Liver (tissue), 3 donors: ENCODE results near the gene GNB5.

ENCODE experiments used
- EGR1 ChIP-seq, 2 donors: IDR thresholded peaks; 2 replicates each; pipeline ENCODE4 v1.6.1; 2016 to 2018; ENCODE audit warnings: antibody characterized with exemption in 2 of 2, low read depth in 2 of 2
- FOXA1 ChIP-seq: IDR thresholded peaks from 2 replicates; pipeline ENCODE4 v1.6.1; 2016; ENCODE audit warnings: antibody characterized with exemption
- GABPA ChIP-seq, 2 donors: IDR thresholded peaks in 1 of 2; conservative IDR thresholded peaks in 1 of 2; 2 replicates each; pipeline ENCODE4 v1.6.1; 2016; ENCODE audit warnings: antibody characterized with exemption in 2 of 2, mild to moderate bottlenecking in 1 of 2, moderate library complexity in 1 of 2
- HNF4G ChIP-seq: IDR thresholded peaks from 2 replicates; pipeline ENCODE4 v1.6.1; 2016; ENCODE audit warnings: antibody characterized with exemption
- JUND ChIP-seq, 2 donors: IDR thresholded peaks; 2 replicates each; pipeline ENCODE4 v1.6.1; 2016; ENCODE audit warnings: antibody characterized with exemption in 2 of 2
- RAD21 ChIP-seq, 2 donors: IDR thresholded peaks; 2 replicates each; pipeline ENCODE4 v1.6.1; 2016; ENCODE audit warnings: antibody characterized with exemption in 2 of 2, mild to moderate bottlenecking in 2 of 2
- TF ChIP-seq, protein P1 (sequence below): fragments of 150-350 bp; IDR thresholded peaks from 2 replicates; pipeline ENCODE4 v1.5.1; 2017; ENCODE audit warnings: improper control_type of control experiment, low read depth, low read length; ENCODE audit not compliant: missing input control
- TF ChIP-seq, protein P2 (sequence below): IDR thresholded peaks from 2 replicates; pipeline ENCODE4 v1.6.1; 2016; ENCODE audit warnings: antibody characterized with exemption
- TF ChIP-seq, protein P3 (sequence below): IDR thresholded peaks from 2 replicates; pipeline ENCODE4 v1.6.1; 2016; ENCODE audit warnings: antibody characterized with exemption
- donor health status: healthy.
- donor health status: healthy.

DNA sequence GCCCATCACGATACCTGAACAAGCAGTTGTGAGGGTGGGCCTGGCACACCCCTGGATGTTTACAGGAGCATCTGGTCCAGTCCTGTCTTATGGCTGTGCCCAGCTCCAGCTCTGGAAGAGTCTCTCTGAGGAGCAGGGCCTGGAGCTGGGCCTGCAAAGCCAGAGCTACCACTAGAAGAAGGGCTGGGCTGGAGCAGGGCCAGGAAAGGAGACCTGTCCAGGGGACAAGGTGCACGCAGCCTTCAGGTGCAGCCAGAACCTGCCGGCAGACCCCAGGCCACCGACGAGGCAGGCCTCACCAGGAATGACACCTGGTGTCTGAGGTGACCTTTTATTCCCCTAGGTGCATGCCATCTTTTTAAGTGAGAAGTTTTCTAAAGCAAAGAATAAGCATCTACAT, 70.2 kb downstream of the GNB5 start:
- TF ChIP-seq, protein P1, sequence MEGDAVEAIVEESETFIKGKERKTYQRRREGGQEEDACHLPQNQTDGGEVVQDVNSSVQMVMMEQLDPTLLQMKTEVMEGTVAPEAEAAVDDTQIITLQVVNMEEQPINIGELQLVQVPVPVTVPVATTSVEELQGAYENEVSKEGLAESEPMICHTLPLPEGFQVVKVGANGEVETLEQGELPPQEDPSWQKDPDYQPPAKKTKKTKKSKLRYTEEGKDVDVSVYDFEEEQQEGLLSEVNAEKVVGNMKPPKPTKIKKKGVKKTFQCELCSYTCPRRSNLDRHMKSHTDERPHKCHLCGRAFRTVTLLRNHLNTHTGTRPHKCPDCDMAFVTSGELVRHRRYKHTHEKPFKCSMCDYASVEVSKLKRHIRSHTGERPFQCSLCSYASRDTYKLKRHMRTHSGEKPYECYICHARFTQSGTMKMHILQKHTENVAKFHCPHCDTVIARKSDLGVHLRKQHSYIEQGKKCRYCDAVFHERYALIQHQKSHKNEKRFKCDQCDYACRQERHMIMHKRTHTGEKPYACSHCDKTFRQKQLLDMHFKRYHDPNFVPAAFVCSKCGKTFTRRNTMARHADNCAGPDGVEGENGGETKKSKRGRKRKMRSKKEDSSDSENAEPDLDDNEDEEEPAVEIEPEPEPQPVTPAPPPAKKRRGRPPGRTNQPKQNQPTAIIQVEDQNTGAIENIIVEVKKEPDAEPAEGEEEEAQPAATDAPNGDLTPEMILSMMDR, result no peak
- TF ChIP-seq HNF4G (no peak), JUND (IDR thresholded peaks at IDR 0.05) (no peak), EGR1 (IDR thresholded peaks at IDR 0.05; ENCODE audit: low read depth in 2 of 2) (no peak), RAD21 (IDR thresholded peaks at IDR 0.05) (no peak), GABPA (IDR thresholded peaks at IDR 0.05 in 1 of 2, conservative IDR thresholded peaks at IDR 0.05 in 1 of 2) (no peak), FOXA1 (no peak)
- TF ChIP-seq, protein P2, sequence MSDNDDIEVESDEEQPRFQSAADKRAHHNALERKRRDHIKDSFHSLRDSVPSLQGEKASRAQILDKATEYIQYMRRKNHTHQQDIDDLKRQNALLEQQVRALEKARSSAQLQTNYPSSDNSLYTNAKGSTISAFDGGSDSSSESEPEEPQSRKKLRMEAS, result no peak
- TF ChIP-seq, protein P3, sequence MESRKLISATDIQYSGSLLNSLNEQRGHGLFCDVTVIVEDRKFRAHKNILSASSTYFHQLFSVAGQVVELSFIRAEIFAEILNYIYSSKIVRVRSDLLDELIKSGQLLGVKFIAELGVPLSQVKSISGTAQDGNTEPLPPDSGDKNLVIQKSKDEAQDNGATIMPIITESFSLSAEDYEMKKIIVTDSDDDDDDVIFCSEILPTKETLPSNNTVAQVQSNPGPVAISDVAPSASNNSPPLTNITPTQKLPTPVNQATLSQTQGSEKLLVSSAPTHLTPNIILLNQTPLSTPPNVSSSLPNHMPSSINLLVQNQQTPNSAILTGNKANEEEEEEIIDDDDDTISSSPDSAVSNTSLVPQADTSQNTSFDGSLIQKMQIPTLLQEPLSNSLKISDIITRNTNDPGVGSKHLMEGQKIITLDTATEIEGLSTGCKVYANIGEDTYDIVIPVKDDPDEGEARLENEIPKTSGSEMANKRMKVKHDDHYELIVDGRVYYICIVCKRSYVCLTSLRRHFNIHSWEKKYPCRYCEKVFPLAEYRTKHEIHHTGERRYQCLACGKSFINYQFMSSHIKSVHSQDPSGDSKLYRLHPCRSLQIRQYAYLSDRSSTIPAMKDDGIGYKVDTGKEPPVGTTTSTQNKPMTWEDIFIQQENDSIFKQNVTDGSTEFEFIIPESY, result no peak
